Suppressor macrophage treated with lipopolysaccharide for 1 hour (primary cell): Measurements from ENCODE around the gene LRRC8C.
"Not testable (repeated sequence)": the region's sequence is repeated elsewhere in the genome, so short reads cannot be mapped to it uniquely, and the experiment has no call there.

ENCODE experiments used
- DNase-seq, 3 donors: peaks; one replicate each; pipeline ENCODE4 v3.0.0-alpha.2; 2020 to 2022

The LRRC8C gene

GRCh38 chr1:89673251-89673650 is 40.3 kb downstream of the LRRC8C start:
- DNase-seq = no peak

DNA sequence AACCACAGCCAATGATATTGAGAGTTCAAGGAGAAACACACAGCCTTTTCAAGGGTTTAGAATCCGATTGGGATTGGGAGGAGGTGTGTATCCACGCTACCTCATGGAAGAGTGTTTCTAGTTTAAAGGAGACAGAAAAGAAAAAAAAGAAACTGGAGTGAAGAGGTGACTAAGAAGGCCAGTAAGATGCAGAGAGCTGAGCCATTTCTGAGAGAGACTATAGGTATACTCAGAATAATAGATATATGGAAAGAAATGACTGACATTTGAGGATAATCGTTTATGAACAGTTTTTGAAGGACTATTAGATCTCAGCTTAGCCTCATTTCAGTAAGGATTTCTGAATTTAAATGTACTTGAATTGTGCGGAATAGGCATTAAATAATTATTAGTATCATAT is 42.8 kb downstream of the LRRC8C start:
- no peak for DNase-seq

DNA sequence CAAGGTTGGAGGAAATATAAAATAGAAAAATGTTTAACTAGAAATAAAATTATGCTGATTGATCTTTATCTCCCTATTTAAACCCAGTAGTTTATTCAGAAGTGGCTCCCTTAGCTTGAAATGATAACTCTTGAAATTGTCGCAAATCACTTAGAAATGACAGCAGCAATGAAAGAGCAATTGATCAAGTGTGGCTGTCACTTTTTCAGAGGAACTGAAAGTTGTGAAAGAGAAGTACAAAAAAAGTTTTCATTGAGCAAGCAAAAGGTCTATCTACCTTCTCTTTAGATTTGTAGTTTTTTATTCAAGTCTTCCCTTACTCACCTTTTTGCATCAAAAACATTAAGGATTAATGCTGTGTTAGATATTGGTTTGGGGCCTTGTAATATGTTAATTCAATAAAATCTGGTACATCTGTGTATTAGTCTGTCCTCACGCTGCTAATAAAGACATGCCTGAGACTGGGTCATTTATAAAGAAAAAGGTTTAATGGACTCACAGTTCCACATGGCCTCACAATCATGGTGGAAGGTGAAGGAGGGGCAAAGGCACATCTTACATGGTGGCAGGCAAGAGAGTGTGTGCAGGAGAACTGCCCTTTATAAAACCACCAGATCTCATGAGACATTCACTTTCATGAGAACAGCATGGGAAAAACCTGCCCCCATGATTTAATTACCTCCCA is 48.3 kb downstream of the LRRC8C start:
- peak in 2 of 3 donors; percentile 38 for DNase-seq

DNA sequence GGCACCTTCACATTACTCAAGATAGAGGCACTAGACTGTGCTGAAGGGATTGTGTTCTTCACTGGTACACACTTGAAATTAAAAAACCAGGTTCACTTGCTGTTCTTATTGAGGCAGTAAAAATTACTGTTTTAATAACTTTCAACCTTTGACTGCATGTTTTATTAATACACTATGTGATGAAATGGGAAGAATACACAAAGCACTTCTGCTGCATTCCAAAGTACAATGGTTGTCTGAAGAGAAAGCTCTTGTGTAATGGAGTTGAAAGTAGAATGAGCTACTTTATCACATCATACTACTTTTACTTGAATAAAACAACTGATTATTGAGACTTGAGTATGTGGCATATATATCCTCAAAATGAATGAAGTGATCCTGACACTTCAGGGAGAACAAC is 49.7 kb downstream of the LRRC8C start:
- DNase-seq = no peak

DNA sequence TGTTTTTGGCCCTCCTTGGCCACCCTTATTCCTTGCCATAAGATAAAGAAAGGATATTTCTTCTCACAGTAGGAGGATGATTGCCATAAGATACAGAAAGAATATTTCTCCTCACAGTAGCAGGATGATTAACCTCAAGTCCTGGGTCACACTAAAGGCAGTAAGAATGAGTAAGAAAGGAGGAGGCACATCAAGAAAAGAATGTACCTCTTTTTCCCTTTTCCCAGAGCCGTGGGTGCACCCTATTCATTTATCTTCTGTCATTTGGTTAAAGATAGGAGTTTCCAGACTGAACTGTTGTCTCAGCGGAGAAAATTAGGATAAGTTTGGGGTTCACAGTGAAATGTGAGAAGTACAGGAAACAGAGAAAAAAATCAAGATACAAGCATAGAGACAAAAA is 52.5 kb downstream of the LRRC8C start:
- no peak for DNase-seq

DNA sequence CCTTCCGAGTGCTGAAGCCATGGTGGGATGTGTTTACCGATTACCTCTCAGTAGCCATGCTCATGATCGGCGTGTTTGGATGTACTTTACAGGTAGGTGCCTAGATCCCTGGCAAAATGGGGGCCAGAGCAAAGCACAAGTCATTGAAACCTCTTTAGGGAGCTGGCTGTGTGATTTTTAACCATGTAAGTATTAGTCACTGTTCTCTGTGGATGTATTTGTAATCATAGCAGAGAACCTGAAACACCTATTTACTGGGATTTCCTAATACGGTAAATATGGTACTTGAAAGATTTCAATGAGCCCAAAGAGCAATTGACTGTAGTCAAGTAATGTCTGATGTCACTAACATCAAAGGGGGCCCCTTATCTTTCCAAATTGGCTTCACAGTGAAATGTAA is 53.6 kb downstream of the LRRC8C start:
- DNase-seq = no peak

GRCh38 chr1:89687254-89687653 is 54.3 kb downstream of the LRRC8C start:
- no peak for DNase-seq

- peak in 1 of 3 donors; percentile 29 for DNase-seq
Measured at GRCh38 chr1:89688607-89689006, 55.7 kb downstream of the LRRC8C start.

- DNase-seq = no peak
Measured at GRCh38 chr1:89689234-89689633, 56.3 kb downstream of the LRRC8C start.

GRCh38 chr1:89690595-89690994 is 57.7 kb downstream of the LRRC8C start:
- DNase-seq = no peak

- DNase-seq = peak; percentile 37 to 68 (median 39)
Measured at GRCh38 chr1:89692601-89693521, 59.9 kb downstream of the LRRC8C start.

- DNase-seq = no peak
Measured at GRCh38 chr1:89695847-89696246, 62.9 kb downstream of the LRRC8C start.

GRCh38 chr1:89697383-89697782 is 64.5 kb downstream of the LRRC8C start:
- no peak for DNase-seq

DNA sequence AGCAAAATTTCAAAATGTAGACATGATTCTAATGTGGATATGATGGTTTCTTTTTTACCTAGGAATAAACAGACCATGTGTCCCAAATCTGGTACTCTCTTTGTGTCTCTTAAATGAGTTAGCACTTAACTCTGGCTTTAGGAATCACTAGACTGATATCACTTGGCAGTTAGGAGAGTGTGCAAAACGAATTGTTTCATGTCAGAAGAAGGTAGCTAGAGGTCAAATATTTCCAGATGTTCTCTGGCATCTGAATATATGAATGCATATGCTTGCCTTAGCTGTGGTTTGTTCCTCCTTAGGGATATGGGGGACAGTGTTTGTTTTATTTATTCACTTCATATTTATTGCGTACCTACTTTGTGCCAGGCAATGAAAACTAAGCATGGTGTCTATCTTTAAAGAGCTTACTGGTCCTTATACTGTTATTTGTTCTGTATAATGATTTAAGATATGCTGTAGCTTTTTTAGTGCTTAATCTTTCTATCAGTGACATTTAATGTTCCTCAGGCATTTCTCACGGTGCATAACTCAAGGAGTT is 65.2 kb downstream of the LRRC8C start:
- DNase-seq = no peak

GRCh38 chr1:89698624-89699023 is 65.7 kb downstream of the LRRC8C start:
- DNase-seq = no peak

- DNase-seq = no peak
Measured at GRCh38 chr1:89699451-89699986, 66.6 kb downstream of the LRRC8C start.

- no peak for DNase-seq
Measured at GRCh38 chr1:89701746-89702241, 68.9 kb downstream of the LRRC8C start.

DNA sequence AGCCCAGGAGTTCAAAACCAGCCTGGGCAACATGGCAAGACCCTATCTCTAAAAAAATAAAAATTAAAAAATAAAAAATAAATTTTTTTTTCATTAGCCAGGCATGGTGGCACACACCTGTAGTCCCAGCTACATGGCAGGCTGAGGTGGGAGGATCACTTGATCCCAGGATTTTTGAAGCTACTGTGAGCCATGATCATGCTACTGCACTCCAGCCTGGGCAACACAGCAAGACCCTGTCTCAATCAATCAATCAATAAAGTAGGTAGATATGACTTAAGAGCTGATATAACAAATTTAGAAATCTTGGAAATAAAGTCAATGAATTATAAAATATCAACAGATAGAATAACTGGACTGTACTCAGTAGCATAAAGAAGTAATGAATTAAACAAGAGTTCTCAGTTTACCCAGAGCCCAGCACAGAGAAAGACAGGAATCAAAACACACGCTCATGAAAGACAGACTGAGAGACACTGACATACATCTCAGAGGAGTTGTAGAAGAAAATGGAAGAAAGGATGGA is 69.7 kb downstream of the LRRC8C start:
- DNase-seq = no peak

- no peak for DNase-seq
Measured at GRCh38 chr1:89703469-89703868, 70.5 kb downstream of the LRRC8C start.

GRCh38 chr1:89704014-89704413 is 71.1 kb downstream of the LRRC8C start:
- no peak for DNase-seq

DNA sequence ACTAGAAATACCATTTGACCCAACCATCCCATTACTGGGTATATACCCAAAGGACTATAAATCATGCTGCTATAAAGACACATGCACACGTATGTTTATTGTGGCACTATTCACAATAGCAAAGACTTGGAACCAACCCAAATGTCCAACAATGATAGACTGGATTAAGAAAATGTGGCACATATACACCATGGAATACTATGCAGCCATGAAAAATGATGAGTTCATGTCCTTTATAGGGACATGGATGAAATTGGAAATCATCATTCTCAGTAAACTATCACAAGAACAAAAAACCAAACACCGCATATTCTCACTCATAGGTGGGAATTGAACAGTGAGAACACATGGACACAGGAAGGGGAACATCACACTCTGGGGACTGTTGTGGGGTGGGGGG is 72.0 kb downstream of the LRRC8C start:
- DNase-seq = not testable (repeated sequence)

DNA sequence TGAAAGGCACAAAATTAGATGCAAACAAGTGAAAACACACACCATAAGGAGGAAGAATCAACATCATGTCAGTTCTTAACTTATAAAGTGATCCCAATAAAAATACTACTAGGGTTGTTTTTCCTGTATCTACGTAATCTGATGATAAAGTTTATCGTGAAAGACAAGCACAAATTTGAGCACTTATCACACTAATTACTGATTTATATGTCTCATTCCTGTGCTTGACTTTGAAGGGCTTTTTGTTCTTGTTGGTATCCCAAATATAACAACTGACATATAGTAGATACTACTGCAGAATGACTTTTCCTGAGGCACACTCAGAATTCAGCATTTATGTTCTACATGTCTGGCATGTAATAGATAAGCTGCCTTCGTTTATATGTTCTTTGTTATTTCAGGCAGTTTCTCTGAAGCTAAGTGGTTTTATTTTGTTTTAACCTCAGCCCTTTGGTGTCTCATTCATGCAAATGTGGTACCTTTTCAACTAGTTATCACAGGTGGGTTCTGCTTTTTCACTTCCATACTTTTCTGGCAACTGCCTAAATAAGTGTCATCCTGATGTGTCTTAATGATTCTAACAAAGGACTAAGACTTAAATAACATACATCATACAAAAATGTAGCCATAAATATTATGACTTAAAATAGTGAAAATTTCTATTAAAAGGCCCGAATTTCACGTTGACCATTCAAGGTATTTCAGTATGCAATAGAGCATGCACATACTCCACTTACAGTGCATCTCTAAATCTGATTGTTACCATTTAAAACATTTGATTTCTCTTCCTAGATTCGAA is 73.2 kb downstream of the LRRC8C start:
- DNase-seq = no peak
